ENCODE data around the gene MUC5AC.
"Not testable (repeated sequence)": the region's sequence is repeated elsewhere in the genome, so short reads cannot be mapped to it uniquely, and the experiment has no call there.

Gene MUC5AC

GRCh38 chr11:1241706-1242105 lies 84.0 kb downstream of the MUC5AC start:
- no peak for FAIRE-seq

- no peak for FAIRE-seq
These were observed 84.5 kb downstream of the MUC5AC start for GRCh38 chr11:1242289-1242688.

DNA sequence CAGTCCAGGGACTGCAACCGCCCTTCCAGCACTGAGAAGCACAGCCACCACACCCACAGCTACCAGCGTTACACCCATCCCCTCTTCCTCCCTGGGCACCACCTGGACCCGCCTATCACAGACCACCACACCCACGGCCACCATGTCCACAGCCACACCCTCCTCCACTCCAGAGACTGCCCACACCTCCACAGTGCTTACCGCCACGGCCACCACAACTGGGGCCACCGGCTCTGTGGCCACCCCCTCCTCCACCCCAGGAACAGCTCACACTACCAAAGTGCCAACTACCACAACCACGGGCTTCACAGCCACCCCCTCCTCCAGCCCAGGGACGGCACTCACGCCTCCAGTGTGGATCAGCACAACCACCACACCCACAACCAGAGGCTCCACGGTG lies 85.0 kb downstream of the MUC5AC start:
- not testable (repeated sequence) for FAIRE-seq

DNA sequence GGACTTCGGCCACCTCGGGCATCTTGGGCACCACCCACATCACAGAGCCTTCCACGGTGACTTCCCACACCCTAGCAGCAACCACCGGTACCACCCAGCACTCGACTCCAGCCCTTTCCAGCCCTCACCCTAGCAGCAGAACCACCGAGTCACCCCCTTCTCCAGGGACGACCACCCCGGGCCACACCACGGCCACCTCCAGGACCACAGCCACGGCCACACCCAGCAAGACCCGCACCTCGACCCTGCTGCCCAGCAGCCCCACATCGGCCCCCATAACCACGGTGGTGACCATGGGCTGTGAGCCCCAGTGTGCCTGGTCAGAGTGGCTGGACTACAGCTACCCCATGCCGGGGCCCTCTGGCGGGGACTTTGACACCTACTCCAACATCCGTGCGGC lies 85.8 kb downstream of the MUC5AC start:
- not testable (repeated sequence) for FAIRE-seq

GRCh38 chr11:1244557-1244956 lies 86.8 kb downstream of the MUC5AC start:
- FAIRE-seq, result not testable (repeated sequence)

DNA sequence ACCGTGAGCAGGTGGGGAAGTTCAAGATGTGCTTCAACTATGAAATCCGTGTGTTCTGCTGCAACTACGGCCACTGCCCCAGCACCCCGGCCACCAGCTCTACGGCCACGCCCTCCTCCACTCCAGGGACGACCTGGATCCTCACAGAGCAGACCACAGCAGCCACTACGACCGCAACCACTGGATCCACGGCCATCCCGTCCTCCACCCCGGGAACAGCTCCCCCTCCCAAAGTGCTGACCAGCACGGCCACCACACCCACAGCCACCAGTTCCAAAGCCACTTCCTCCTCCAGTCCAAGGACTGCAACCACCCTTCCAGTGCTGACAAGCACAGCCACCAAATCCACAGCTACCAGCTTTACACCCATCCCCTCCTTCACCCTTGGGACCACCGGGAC lies 88.0 kb downstream of the MUC5AC start:
- FAIRE-seq, result not testable (repeated sequence)

GRCh38 chr11:1246301-1246700 lies 88.5 kb downstream of the MUC5AC start:
- not testable (repeated sequence) for FAIRE-seq

DNA sequence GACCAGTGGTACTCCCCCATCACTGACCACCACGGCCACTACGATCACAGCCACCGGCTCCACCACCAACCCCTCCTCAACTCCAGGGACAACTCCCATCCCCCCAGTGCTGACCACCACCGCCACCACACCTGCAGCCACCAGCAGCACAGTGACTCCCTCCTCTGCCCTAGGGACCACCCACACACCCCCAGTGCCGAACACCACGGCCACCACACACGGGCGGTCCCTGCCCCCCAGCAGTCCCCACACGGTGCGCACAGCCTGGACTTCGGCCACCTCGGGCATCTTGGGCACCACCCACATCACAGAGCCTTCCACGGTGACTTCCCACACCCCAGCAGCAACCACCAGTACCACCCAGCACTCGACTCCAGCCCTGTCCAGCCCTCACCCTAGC lies 89.3 kb downstream of the MUC5AC start:
- FAIRE-seq, result not testable (repeated sequence)

GRCh38 chr11:1248951-1249350 lies 91.2 kb downstream of the MUC5AC start:
- not testable (repeated sequence) for FAIRE-seq

- FAIRE-seq, result not testable (repeated sequence)
These were observed 92.7 kb downstream of the MUC5AC start for GRCh38 chr11:1250411-1250810.
